Epithelial cell of esophagus (primary cell): ENCODE results near the gene PDE8B.

Experiments
- DNase-seq: peaks from one replicate; pipeline ENCODE4 v3.0.0; 2010; ENCODE audit warnings: low read depth
- H3K4me3 ChIP-seq: 2 replicates; pipeline ENCODE4 v1.5.1; 2011; ENCODE audit warnings: mild to moderate bottlenecking, low read length, control low read depth
- CTCF ChIP-seq: IDR thresholded peaks from 2 replicates; pipeline ENCODE4 v1.5.1; 2011; ENCODE audit warnings: low read depth, mild to moderate bottlenecking, low read length, control low read depth, inconsistent platforms; ENCODE audit not compliant: insufficient read depth; ENCODE audit errors: missing control alignments

The PDE8B gene

GRCh38 chr5:77202145-77202544 lies 8.3 kb upstream of the PDE8B start:
- H3K4me3 ChIP-seq = no peak overlapping the region
- no peak for TF ChIP-seq CTCF
- no peak for DNase-seq

GRCh38 chr5:77204967-77205366 lies 5.5 kb upstream of the PDE8B start:
- TF ChIP-seq CTCF = no peak
- H3K4me3 ChIP-seq = no peak overlapping the region
- no peak for DNase-seq

GRCh38 chr5:77208507-77209163 lies 1.8 kb upstream of the PDE8B start:
- H3K4me3 ChIP-seq = no peak overlapping the region
- DNase-seq = no peak
- TF ChIP-seq CTCF = no peak

GRCh38 chr5:77209495-77210090 lies 887 bp upstream of the PDE8B start:
- H3K4me3 ChIP-seq = no peak overlapping the region
- TF ChIP-seq CTCF = no peak
- no peak for DNase-seq

GRCh38 chr5:77210964-77211690 lies 647 bp downstream of the PDE8B start:
- H3K4me3 ChIP-seq = no peak overlapping the region
- no peak for TF ChIP-seq CTCF
- DNase-seq = no peak

- no peak for TF ChIP-seq CTCF
- no peak overlapping the region for H3K4me3 ChIP-seq
- peak; percentile 4 for DNase-seq
Measured at GRCh38 chr5:77211691-77212047, 1.2 kb downstream of the PDE8B start.
